ENCODE data around the gene S100A12. TPM values are rescaled to one million over a fixed set of nuclear protein-coding genes. Genes with fewer than 3 reads are reported as not detected.

S100A12 gene
- total and polyA plus RNA-seq, 2 donors (not counting 3 experiments of a cell fraction or from before 2014, with no cell fraction given): not detected

DNA sequence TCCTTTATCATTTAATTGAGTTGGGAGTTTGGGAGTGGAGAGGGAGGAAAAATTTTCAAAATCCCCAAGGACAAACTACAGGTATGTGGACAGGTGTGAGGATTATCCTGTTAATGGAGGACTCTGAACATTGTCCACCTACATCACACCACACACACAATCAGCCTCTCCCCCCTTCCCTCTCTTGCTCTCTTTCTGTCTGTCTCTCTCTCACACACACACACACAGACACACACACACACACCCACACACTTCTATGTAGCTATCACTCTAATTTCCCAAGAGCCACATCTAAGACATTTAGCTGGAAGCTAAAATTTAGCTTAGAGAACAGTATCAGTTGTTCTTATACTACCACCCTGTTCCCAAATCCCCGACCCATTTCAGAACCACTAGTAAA lies 14.0 kb upstream of the S100A12 start:
- H3K9ac ChIP-seq (replicated peaks; ENCODE audit: extremely low read depth, insufficient read depth, low read length): no peak overlapping the region
- BruUV-seq (replicated peaks): no TSS peak
- H3K9me1 ChIP-seq (replicated peaks; ENCODE audit: control insufficient read depth, extremely low read depth, insufficient read depth, low read length): no peaks in the 10 kb centered on the region
- ChIA-PET CTCF (no interaction called here), POLR2A (no interaction called here)
- no peaks in the 10 kb centered on the region for H3K27me3 ChIP-seq (ENCODE audit: control insufficient read depth in 2 of 2, insufficient read depth in 2 of 2, low read length in 2 of 2)
- dilution Hi-C loops (cut with MboI; ENCODE audit: extremely low pct_ligation_motif_present, low sequenced_read_pairs): no loop called here
- FAIRE-seq: no peak
- H4K20me1 ChIP-seq (replicated peaks; ENCODE audit: control insufficient read depth, extremely low read depth, insufficient read depth, low read length): no peaks in the 10 kb centered on the region
- intact Hi-C loops (cut with micrococcal nuclease): no loop called here
- H3K4me2 ChIP-seq (ENCODE audit: insufficient read depth, low read length): no peak overlapping the region
- H3K36me3 ChIP-seq (ENCODE audit: control insufficient read depth in 2 of 2, extremely low read depth in 1 of 2, insufficient read depth in 2 of 2, low read length in 2 of 2): no peaks in the 10 kb centered on the region
- no peak overlapping the region for H3K27ac ChIP-seq (ENCODE audit: insufficient read depth, low read depth, low read length)
- no peaks in the 10 kb centered on the region for H3K9me3 ChIP-seq (replicated peaks; ENCODE audit: control insufficient read depth, insufficient read depth, low read length)
- TF ChIP-seq MYC (IDR thresholded peaks at IDR 0.05; ENCODE audit: low read depth, low read length) (no peak), FOS (IDR thresholded peaks at IDR 0.05; ENCODE audit: borderline replicate concordance, insufficient read depth, low read length) (no peak), GATA2 (IDR thresholded peaks at IDR 0.05; ENCODE audit: insufficient read depth, insufficient read length, low read depth, low read length) (no peak), EZH2 (IDR thresholded peaks at IDR 0.05; ENCODE audit: borderline replicate concordance, low read depth, low read length, severe bottlenecking) (no peak), POLR2A (IDR thresholded peaks at IDR 0.05; ENCODE audit: low read depth, low read length) (no peak), POLR2AphosphoS5 (IDR thresholded peaks at IDR 0.05; ENCODE audit: insufficient read depth, low read depth, low read length) (no peak), JUN (IDR thresholded peaks at IDR 0.05; ENCODE audit: borderline replicate concordance, insufficient read depth, insufficient read length, low read depth) (no peak)
- TF ChIP-seq, protein P1, sequence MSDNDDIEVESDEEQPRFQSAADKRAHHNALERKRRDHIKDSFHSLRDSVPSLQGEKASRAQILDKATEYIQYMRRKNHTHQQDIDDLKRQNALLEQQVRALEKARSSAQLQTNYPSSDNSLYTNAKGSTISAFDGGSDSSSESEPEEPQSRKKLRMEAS (IDR thresholded peaks at IDR 0.05; ENCODE audit: insufficient read depth, insufficient read length): no peak
- TF ChIP-seq, protein P2, sequence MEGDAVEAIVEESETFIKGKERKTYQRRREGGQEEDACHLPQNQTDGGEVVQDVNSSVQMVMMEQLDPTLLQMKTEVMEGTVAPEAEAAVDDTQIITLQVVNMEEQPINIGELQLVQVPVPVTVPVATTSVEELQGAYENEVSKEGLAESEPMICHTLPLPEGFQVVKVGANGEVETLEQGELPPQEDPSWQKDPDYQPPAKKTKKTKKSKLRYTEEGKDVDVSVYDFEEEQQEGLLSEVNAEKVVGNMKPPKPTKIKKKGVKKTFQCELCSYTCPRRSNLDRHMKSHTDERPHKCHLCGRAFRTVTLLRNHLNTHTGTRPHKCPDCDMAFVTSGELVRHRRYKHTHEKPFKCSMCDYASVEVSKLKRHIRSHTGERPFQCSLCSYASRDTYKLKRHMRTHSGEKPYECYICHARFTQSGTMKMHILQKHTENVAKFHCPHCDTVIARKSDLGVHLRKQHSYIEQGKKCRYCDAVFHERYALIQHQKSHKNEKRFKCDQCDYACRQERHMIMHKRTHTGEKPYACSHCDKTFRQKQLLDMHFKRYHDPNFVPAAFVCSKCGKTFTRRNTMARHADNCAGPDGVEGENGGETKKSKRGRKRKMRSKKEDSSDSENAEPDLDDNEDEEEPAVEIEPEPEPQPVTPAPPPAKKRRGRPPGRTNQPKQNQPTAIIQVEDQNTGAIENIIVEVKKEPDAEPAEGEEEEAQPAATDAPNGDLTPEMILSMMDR (IDR thresholded peaks at IDR 0.05; ENCODE audit: extremely low read depth in 1 of 2, insufficient read depth in 1 of 2, low read depth in 1 of 2, low read length in 2 of 2): no peak
- no peaks in the 10 kb centered on the region for H3K4me1 ChIP-seq (ENCODE audit: control insufficient read depth, extremely low read depth, insufficient read depth, low read length)
- no peak overlapping the region for H2AFZ ChIP-seq (ENCODE audit: low read depth, low read length)
- DNase-seq (ENCODE audit: low read depth, low spot score): no peak
- H3K4me3 ChIP-seq (replicated peaks in 1 of 3; ENCODE audit: insufficient read depth in 1 of 3, low read depth in 1 of 3, low read length in 3 of 3): no peak overlapping the region
- no peaks in the 10 kb centered on the region for H3K79me2 ChIP-seq (ENCODE audit: control insufficient read depth, insufficient read depth, low read length)
